HEK293T (cell line): ENCODE data around the gene TBC1D10B.

ENCODE experiments used
- FOXA1 ChIP-seq: fragments of 450-650 bp; IDR thresholded peaks from 2 replicates; pipeline ENCODE4 v1.6.1; 2016; ENCODE audit warnings: mild to moderate bottlenecking
- FOXM1 ChIP-seq: fragments of 450-650 bp; IDR thresholded peaks from 2 replicates; pipeline ENCODE4 v1.6.1; 2017; ENCODE audit warnings: mild to moderate bottlenecking, borderline replicate concordance
- L3MBTL2 ChIP-seq: fragments of 450-650 bp; conservative IDR thresholded peaks from 2 replicates; pipeline ENCODE4 v1.6.1; 2016; ENCODE audit warnings: mild to moderate bottlenecking

GRCh38 chr16:30368792-30369090, 1.6 kb downstream of the TBC1D10B start:
- no peak for TF ChIP-seq FOXA1
- no peak for TF ChIP-seq L3MBTL2
- TF ChIP-seq FOXM1 = no peak
